ENCODE data around the gene HOXA7.

GRCh38 chr7:27185013-27185853, 28.8 kb upstream of the HOXA7 start, which contains the start of gene HOXA11:
- TF ChIP-seq CTCF (IDR thresholded peaks at IDR 0.05; ENCODE audit: extremely low read depth in 1 of 2, insufficient read depth in 1 of 2, low read depth in 1 of 2, low read length in 2 of 2) (no peak), EZH2 (IDR thresholded peaks at IDR 0.05; ENCODE audit: borderline replicate concordance, low read depth, low read length, severe bottlenecking) (no peak), POLR2AphosphoS5 (IDR thresholded peaks at IDR 0.05; ENCODE audit: insufficient read depth, low read depth, low read length) (peak; percentile 85), MAX (IDR thresholded peaks at IDR 0.05; ENCODE audit: insufficient read depth, insufficient read length) (peak; percentile 38), POLR2A (IDR thresholded peaks at IDR 0.05; ENCODE audit: low read depth, low read length) (peak; percentile 96), MYC (IDR thresholded peaks at IDR 0.05; ENCODE audit: low read depth, low read length) (no peak), JUN (IDR thresholded peaks at IDR 0.05; ENCODE audit: borderline replicate concordance, insufficient read depth, insufficient read length, low read depth) (no peak), FOS (IDR thresholded peaks at IDR 0.05; ENCODE audit: borderline replicate concordance, insufficient read depth, low read length) (no peak), GATA2 (IDR thresholded peaks at IDR 0.05; ENCODE audit: insufficient read depth, insufficient read length, low read depth, low read length) (no peak)
